ENCODE measurements around the gene NUP62.

GRCh38 chr19:49882643-49883042 lies 46.7 kb downstream of the NUP62 start:
- TF ChIP-seq GATA2 (IDR thresholded peaks at IDR 0.05; ENCODE audit: low read depth, low read length) (no peak), GATA3 (IDR thresholded peaks at IDR 0.05; ENCODE audit: low read depth, low read length) (no peak)
